Measurements from ENCODE around the gene PSMA8.
A peak's percentile ranks its signal among the peaks of the same experiment; 100 is the strongest.
"Not testable (repeated sequence)": the region's sequence is repeated elsewhere in the genome, so short reads cannot be mapped to it uniquely, and the experiment has no call there.

PSMA8 gene

DNA sequence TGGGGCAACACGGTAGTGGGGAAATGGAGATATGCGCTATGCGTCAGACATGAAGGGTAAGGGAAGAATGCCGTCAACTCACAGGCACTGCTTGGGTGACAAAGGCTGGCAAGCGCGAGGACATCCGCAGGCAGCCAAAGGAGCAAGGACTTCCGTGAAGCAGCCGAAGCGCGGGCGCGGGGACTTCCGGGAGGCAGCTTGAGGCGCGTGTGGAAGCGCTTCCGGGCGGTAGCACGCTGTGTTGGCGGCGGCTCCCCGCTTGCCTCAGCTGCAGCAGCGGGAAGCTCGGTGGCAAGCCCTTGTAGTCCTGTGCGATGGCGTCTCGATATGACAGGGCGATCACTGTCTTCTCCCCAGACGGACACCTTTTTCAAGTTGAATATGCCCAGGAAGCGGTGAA is at the start of gene PSMA8:
Gene PSMA8, plus strand, starts transcription at position 218 of the 400 bp plus-strand sequence. Its CDS starts 97 bp downstream, at position 315.
- peak in 2 of 10 donors; percentile 6 to 72 for DNase-seq
- intact Hi-C loops (cut with DNase I), result no loop called here

- intact Hi-C loops (cut with DNase I), result no loop called here
- DNase-seq, result no peak
Observed at GRCh38 chr18:26085056-26085455, 48.6 kb upstream of the PSMA8 start.

DNA sequence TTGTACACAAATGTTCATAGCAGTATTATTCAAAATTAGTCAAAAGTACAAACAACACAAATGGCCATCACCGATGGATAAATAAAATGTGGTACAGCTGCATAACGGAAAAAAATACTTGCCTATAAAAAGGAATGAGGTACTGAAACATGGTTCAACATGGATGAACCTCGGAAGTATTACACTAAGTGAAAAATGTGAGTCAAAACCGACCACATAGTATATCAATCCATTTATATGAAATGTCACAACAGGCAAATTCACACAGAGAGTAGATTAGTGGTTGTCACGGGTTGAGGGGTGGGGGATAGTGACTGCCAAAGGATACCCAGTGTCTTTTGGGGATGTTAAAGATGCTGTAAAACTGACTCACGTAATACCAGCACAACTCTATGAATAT is 46.7 kb upstream of the PSMA8 start:
- intact Hi-C loops (cut with DNase I), result no loop called here
- DNase-seq, result no peak

DNA sequence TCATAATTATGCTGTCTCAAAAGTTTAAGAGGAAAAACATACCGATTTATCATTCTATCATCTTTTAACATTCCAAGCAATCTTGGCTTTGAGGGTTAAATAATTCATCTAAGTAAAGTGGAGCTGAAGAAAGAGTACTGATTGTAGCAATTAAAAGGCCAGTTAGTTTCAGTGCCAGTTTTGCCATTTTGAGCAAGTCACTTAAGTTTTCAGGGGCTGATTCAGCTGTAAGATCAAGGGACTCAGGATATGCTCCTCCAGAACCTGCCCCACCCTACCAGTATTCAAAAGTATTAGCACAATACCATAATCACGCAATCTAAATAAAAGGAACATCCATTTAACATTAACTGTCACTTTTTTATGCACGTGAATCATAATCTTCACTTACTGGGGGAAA is 45.2 kb upstream of the PSMA8 start:
- intact Hi-C loops (cut with DNase I), result no loop called here
- no peak for DNase-seq

GRCh38 chr18:26089293-26090129 is 44.2 kb upstream of the PSMA8 start:
- peak in 5 of 10 donors; percentile 6 to 86 (median 22) for DNase-seq
- intact Hi-C loops (cut with DNase I), result loop anchor here (2.0 to 5.0 kb wide), 2 partner anchors 137 to 737 kb away; partner anchors contain the start of genes TAF4B and ZNF521

- peak; percentile 83 to 98 (median 90) for DNase-seq
- intact Hi-C loops (cut with DNase I), result loop anchor here (2.0 to 5.0 kb wide), 2 partner anchors 136 to 738 kb away; partner anchors contain the start of genes TAF4B and ZNF521
Observed at GRCh38 chr18:26090130-26091046, 43.3 kb upstream of the PSMA8 start, which contains the start of gene SS18. Gene SS18 (minus strand): TSS chr18:26090613. CDS start chr18:26090569, 44 bp downstream.

DNA sequence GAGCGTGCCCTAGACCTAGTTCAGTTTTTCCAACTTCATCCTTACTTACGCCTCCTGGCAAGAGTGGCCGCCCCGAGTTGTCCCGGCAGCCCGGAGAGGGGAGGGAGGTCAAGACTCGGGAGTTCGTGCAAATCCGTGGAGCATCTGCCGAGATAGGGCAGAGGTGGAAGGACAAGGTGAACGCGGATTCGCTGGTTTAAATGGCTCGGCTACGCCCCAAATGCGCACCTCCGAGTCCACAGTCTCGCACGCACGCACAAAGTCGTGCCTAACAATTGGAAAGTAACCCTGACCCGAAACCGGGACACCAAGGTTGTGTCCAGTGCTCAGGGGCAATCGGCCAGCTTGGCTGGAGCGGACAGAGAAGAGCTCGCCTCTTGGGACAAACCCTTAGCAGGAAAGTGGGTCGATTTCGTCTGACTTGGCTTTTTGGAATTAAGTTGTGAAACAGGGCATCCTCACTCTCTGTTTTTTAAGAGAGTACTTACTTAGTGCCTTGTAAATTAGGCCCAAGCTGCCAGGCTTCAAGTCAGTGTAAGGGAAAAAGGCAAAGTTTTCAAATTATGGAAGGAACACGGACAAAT is 42.5 kb upstream of the PSMA8 start:
- DNase-seq, result peak in 1 of 10 donors; percentile 40
- intact Hi-C loops (cut with DNase I), result loop anchor here (2.0 to 5.0 kb wide), 2 partner anchors 136 to 739 kb away; partner anchors contain the start of genes TAF4B and ZNF521

DNA sequence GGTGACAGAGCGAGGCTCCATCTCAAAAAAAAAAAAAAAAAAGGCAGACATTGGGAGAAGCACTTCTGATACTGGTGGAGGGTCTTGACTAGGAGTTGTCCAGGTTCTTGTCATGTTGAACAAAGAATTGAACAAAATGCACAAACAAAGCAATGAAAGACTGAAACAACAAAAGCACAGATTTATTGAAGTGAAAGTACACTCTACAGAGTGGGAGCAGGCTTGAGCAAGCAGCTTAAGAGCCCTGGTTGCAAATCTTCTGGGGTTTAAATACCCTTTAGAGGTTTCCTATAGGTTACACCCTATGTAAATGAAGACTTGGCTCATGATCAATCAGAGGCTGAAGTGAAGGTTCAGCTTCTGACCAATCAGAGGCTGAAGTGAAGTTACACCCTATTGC is 36.8 kb upstream of the PSMA8 start:
- DNase-seq, result no peak
- intact Hi-C loops (cut with DNase I), result no loop called here

DNA sequence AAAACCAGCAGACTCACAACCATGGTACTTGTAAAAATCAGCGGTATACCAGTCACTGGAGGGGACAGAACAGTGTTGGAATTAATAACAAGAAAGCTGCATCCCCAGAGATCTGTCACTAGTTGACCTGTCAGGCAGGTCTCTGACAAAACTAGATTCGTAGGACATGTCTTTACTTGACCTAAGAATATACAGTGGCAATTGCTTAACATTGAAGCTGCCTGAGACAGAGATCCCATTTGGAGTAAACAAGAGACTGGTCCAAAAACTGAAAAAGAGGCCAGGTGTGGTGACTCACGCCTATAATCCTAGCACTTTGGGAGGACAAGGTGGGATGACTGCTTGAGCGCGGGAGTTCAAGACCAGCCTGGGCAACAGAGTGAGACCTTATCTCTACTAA is 36.1 kb upstream of the PSMA8 start:
- intact Hi-C loops (cut with DNase I), result no loop called here
- no peak for DNase-seq

- DNase-seq, result no peak
- intact Hi-C loops (cut with DNase I), result no loop called here
Observed at GRCh38 chr18:26103579-26103978, 30.1 kb upstream of the PSMA8 start.

- DNase-seq, result no peak
- intact Hi-C loops (cut with DNase I), result no loop called here
Observed at GRCh38 chr18:26104035-26104434, 29.6 kb upstream of the PSMA8 start.

DNA sequence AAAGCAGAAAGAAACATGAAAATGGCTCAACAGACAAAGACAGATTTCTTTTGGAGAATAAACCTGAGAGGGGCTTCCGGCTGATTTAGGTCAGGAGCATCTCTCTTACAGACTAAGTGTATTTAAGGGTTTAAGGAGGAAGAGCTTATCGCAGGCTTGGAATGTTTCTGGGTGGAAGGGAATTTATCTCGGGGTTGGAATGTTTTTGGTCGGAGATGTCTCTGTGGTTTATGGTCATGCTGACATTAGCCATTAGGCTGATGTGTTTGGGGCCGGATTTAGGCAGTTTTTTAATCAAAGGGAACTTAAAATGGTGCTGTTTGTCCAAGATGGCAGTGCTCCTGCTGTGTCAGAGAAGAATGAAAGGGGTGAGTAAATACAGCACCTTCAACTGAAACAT is 14.4 kb upstream of the PSMA8 start:
- intact Hi-C loops (cut with DNase I), result no loop called here
- no peak for DNase-seq

DNA sequence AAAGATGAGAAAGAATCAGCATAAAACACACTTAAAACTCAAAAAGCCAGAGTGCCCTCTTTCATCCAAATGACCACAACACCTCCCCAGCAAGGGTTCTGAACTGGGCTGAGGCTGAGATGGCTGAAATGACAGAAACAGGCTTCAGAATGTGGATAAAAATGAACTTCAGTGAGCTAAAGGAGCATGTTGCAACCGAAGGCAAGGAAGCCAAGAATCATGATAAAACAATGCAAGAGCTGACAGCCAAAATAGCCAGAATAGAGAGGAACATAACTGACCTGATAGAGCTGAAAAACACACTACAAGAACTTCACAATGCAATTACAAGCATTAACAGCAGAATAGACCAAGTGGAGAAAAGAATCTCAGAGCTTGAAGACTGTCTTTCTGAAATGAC is 12.2 kb upstream of the PSMA8 start:
- intact Hi-C loops (cut with DNase I), result no loop called here

DNA sequence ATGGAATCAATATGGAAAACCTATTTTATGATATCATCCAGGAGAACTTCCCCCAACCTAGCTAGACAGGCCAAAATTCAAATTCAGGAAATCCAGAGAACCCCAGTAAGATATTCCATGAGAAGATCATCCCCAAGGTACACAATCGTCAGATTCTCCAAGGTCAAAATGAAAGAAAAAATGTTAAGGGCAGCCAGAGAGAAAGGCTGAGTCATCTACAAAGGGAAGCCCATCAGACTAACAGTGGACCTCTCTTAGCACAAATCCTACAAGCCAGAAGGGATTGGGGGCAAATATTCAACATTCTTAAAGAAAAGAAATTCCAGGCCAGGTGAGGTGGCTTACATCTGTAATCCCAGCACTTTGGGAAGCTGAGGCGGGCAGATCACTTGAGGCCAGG is 11.7 kb upstream of the PSMA8 start:
- intact Hi-C loops (cut with DNase I); DNase-seq: not testable (repeated sequence)

More for the DNA sequence above, 12.2 kb upstream of the PSMA8 start:
- no peak for DNase-seq

DNA sequence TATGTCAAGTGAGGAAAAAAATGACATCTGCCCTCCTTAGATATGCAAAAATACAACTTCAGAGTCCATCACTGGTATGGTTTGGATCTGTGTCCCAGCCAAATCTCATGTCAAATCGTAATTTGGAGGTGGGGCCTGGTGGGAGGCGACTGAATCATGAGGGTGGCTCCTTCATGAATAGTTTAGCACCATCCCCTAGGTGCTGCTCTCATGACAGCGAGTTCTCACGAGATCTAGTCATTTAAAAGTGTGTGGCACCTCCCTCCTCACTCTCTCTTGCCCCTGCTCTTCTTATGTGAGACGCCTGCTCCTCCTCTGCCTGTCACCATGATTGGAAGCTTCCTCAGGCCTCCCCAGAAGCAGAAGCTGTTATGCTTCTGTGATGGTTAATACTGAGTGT is 5.9 kb upstream of the PSMA8 start:
- DNase-seq, result no peak
- intact Hi-C loops (cut with DNase I), result no loop called here

GRCh38 chr18:26128192-26128591 is 5.5 kb upstream of the PSMA8 start:
- DNase-seq; intact Hi-C loops (cut with DNase I): not testable (repeated sequence)

DNA sequence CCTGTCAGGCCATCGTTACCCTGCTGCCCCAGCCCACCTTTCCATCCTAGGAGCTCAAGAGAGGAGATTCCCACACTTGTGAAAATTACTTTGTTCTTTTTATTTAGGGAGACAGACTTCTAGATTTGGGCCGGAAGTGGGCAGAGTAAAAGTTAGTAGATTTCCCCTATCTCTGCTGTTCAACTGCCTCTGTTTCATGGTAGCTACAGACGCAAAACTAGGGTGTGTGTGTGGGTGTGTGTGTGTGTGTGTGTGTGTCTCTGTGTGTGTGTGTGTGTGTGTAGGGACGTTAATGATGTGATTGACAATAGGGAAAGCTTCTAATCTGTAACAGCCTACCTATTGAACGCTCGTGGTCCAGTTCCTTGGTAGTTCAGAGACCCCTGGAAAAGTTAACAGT is 438 bp downstream of the PSMA8 start:
- intact Hi-C loops (cut with DNase I), result no loop called here

GRCh38 chr18:26135548-26135947 is 1.9 kb downstream of the PSMA8 start:
- no peak for DNase-seq
- intact Hi-C loops (cut with DNase I), result no loop called here

More for the DNA sequence above, 438 bp downstream of the PSMA8 start:
- no peak for DNase-seq

DNA sequence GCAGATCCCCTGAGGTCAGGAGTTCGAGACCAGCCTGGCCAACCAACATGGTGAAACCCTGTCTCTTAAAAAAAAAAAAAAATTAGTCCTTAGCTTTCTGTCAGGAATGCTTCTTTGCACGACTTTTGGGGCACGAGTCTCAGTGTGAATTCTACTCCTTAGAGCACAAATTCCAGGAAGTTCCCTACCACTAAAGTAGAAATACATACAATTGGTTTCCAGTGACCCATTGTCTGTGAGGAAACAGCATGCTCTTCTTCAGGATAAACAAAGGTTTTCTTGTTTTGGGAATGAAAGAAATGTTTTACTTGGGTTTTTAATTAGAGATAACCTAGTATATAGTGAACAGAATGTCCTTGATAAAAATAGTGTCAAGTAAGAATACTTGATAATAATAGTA is 23.7 kb downstream of the PSMA8 start:
- DNase-seq, result no peak
- intact Hi-C loops (cut with DNase I), result no loop called here

DNA sequence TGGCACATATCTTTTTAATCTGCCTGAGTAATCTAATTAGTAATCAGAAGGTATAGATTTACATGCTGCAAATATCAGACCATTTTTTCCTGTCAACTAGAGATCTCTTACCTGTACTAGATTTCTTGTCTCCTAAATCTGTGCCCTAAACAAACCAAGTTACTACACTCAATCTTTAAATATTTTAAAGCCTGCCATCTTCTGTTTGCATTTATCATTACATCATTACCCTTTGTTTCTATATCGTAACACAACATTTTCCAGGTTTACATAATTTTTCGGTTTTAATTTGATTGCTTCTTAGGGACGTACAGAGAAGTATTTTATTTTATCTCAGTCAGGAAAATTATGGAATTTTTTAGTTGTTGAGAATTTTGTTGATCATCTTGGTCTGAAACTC is 25.7 kb downstream of the PSMA8 start:
- intact Hi-C loops (cut with DNase I), result no loop called here

GRCh38 chr18:26164571-26164970 is 30.9 kb downstream of the PSMA8 start:
- DNase-seq, result no peak
- intact Hi-C loops (cut with DNase I), result no loop called here

More for the DNA sequence above, 25.7 kb downstream of the PSMA8 start:
- no peak for DNase-seq
